Iris pigment epithelial cell (primary cell): Measurements from ENCODE around the gene CDC6.

Source experiments
- DNase-seq: peaks from one replicate; pipeline ENCODE4 v3.0.0-alpha.2; 2011; ENCODE audit warnings: low read depth

Gene CDC6, protein sequence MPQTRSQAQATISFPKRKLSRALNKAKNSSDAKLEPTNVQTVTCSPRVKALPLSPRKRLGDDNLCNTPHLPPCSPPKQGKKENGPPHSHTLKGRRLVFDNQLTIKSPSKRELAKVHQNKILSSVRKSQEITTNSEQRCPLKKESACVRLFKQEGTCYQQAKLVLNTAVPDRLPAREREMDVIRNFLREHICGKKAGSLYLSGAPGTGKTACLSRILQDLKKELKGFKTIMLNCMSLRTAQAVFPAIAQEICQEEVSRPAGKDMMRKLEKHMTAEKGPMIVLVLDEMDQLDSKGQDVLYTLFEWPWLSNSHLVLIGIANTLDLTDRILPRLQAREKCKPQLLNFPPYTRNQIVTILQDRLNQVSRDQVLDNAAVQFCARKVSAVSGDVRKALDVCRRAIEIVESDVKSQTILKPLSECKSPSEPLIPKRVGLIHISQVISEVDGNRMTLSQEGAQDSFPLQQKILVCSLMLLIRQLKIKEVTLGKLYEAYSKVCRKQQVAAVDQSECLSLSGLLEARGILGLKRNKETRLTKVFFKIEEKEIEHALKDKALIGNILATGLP

DNA sequence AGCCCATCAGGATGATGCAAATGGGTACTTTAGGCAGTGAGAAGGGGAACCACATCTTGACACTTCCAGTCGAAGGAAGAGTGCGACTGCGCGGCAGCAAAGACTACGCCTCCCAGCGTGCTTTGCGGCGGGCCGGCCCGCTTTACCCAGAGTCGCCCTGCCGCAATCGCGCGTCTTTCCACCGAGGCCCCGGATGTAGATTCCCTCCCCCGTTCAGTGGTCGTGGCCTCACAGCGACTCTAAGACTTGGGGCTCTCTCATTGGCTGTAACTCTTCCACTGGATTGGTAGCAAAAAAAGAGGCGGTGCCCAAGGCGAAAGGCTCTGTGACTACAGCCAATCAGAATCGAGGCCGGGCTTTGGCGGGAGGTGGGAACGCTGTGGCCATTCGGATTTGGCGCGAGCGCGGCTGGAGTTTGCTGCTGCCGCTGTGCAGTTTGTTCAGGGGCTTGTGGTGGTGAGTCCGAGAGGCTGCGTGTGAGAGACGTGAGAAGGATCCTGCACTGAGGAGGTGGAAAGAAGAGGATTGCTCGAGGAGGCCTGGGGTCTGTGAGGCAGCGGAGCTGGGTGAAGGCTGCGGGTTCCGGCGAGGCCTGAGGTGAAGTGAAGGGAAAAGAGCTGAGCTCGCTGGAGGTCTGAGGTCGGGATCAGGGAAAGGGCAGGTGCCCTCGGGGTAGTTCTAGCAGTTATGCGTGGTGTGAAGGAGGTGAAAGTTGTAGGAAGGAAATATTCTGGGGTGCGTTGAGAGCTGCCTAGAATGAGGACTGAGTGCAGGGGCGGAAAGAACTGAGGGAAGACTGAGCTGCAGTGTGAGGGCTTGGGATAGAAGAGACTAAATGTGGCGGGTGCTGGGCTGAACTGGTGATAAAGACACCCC lies at the start of gene CDC6:
Gene CDC6, plus strand, starts transcription at position 386 of the 876 bp plus-strand sequence. CDS start 1,542 bp downstream, outside the sequence.
- peak; percentile 99 for DNase-seq

DNA sequence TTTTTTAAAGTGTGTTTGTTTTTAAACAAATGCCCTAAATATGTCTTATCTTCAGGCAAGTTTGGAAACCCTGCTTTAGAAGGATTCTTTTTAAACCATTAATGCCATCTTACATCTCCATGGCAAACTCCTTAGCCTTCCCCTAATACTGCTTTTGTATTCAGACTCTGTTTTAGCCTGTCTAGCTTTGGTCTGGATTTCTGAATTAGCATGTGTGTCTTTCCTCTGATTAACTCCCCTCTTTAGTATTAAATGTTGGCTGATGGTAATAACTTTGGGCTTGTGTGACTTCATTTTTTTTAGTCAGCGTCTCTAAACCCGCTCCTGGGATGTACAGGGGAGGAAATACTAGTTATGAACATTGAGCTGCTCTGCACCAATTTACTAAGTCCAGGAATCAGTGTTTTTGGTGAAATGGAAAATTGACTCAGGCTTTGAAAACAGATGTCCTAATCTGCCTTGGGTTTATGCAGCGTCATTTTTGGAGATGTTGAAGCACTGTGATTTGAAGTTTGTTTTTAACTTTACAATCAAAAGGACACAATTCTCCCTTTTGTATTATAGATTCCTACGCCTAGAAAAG lies 46.3 kb upstream of the CDC6 start:
- DNase-seq, result no peak

DNA sequence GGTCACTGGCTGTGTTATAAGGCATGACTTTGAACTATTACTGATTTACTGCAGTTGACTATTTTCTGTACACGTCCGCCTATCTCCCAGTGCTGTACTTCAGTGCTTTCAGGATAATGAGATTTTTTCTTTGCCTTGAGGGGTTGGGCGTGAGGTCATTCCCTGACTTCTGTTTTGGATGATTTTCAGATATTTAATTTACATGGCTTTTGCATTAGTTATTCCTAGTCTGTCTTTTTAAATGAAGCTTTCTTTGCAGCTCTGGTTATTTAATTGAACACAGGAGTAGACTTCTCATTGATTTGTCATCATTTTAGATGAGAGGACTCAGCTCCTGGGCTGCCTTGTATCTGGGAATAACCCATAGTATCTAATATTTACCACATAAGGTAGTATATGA lies 44.9 kb upstream of the CDC6 start:
- DNase-seq, result no peak

- DNase-seq, result no peak
These were observed 43.9 kb upstream of the CDC6 start for GRCh38 chr17:40243761-40244160.

DNA sequence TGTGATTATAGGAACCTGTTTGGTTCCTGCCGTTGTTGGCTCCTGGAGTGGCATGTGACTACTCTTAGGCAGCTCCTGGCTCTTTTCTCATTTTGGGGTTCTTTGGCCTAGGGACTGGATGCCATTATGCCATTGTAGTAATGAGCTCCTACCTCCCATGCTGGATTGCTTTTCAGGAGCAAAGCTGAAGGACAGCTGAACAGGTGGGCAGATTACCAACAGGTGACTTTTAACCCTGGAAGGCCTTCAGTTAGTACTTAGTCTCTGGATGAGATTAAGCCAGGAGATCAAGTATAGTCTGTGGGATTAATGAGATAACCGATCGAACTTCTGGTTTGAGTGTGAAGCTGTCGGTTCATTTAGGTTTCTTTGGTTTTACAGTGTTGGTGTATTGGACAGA lies 43.4 kb upstream of the CDC6 start:
- no peak for DNase-seq

- DNase-seq, result no peak
These were observed 39.7 kb upstream of the CDC6 start for GRCh38 chr17:40247926-40248495.

DNA sequence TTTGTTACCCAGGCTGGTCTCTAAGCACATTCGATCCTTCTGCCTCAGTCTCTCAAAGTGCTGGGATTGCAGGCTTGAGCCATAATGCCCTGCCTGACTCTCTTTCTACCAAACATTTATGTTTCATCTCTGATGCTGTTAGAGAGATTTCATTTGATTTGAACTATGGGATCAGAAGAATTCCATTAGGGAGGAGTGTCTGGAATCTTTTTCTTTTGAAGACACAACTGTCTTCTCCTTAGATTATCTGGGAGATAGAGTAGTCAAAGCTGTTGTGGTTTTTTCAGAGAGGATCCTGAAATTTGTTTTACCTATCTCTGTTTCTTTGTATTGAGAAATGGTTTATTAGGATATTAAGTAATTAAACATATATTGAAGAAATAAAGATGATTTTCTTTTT lies 39.2 kb upstream of the CDC6 start:
- no peak for DNase-seq

DNA sequence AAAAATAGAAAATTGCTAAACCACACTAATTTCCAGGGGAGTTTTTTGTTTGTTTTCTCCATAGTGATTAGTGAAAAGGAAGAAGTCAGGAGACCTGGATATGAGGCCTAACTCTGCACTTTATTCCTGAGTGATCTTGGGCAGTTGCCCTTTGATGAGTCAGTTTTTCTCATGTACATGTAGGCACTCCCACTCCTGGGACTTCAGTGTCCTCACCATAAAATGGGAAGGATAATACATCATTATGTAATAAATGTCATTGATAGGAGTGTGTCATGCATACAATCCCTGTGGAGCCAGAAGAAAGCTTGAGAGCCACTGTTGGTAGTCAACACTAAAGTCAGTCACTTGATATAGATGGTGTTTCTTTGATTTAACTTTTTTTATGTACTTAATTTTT lies 36.1 kb upstream of the CDC6 start:
- DNase-seq, result peak; percentile 80

- no peak for DNase-seq
These were observed 34.1 kb upstream of the CDC6 start for GRCh38 chr17:40253565-40253964.

DNA sequence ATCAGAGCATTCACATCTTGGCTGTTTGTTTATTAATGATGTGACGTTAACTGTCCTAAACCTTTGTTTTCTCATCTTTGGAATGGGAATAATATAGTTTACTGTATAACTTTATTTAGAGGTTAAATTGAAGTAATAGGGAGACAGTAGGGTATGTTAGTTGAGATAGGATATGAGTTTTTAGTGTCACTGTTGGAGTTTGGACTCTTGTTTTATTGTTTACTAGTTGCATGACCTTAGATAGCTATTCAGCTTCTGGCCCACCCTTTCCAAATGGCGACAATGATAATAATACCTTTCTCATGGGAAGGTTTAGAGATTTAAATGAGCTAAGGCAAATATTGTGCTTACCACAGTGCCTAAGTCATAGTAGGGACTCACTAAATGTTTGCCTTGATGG lies 28.2 kb upstream of the CDC6 start:
- no peak for DNase-seq

GRCh38 chr17:40260528-40260927 lies 27.2 kb upstream of the CDC6 start:
- no peak for DNase-seq

DNA sequence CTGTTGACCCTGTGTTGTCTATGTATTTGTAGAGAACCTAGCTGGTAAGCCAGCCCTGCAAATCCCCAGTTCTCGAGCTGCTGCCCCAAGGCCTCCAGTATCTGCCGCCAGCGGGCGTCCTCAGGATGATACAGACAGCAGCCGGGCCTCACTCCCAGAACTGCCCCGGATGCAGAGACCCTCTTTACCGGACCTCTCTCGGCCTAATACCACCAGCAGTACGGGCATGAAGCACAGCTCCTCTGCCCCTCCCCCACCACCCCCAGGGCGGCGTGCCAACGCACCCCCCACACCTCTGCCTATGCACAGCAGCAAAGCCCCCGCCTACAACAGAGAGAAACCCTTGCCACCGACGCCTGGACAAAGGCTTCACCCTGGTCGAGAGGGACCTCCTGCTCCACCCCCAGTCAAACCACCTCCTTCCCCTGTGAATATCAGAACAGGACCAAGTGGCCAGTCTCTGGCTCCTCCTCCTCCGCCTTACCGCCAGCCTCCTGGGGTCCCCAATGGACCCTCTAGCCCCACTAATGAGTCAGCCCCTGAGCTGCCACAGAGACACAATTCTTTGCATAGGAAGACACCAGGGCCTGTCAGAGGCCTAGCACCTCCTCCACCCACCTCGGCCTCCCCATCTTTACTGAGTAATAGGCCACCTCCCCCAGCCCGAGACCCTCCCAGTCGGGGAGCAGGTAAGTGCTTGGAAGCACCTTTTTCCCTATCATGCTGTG lies 23.1 kb upstream of the CDC6 start:
- DNase-seq, result no peak

- no peak for DNase-seq
These were observed 22.3 kb upstream of the CDC6 start for GRCh38 chr17:40265337-40265736.

DNA sequence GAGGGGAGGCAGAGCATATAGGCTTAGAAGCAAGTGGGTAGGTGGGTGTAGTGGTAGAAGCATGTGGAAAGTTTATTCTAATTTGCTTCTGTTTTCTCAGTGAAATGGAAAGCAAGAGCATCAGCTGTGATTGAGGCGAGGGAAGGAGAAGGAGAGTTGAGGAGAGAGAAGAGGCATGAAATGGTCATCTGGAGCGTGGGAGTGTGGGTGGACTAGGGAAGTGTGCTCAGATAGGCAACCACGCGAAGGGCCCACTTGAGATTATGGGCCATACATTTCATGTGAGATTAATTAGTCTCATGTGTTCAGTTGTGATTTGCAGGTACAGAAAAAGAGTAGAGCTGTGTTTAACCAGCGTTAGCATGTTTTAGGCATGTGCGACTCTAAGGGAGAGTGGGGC lies 20.8 kb upstream of the CDC6 start:
- no peak for DNase-seq

DNA sequence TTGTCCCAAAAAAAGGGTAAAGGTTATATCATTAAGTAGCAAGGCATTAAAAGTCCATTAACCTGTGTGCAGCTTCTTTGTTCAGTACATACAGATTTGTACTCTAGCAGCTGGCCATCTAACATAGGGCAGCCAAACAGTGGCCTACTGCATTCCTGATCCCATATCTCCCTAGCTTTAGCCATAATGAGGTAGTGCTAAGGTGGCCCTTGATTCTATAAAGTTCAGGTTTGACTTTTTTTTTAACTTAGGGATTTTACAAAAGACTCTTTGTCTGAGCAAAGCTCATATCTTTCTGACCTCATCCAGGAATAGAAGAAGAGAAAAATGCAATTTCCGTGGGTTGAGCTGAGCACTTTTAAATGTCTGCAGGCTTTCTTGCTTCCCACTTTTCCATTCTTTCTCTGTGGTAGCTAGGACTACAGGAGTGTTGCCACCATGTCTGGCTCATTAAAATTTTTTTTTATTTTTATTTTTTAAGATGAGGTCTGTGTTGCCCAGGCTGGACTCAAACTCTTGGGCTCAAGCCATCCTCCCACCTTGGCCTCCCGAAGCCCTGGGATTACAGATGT lies 19.5 kb upstream of the CDC6 start:
- no peak for DNase-seq

DNA sequence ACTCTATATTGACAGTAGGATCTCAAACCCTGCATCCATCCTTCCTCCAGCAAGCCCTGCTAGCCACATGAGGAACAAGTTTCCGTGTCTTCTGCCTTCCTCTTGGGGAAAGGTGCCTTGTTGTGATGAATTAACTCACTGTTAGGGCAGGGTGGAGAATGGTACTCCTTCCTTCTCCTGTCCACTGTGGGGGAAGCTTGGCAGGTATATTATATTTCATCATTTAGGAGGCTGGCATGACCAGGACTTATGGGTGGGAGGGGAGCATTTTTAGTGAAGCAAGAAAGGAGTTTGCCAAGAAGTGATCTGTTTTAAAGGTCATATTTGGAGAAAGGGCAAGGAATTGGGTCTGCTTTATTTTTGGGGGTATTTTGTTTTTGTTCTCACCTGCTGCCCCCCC lies 9.3 kb upstream of the CDC6 start:
- DNase-seq, result no peak

DNA sequence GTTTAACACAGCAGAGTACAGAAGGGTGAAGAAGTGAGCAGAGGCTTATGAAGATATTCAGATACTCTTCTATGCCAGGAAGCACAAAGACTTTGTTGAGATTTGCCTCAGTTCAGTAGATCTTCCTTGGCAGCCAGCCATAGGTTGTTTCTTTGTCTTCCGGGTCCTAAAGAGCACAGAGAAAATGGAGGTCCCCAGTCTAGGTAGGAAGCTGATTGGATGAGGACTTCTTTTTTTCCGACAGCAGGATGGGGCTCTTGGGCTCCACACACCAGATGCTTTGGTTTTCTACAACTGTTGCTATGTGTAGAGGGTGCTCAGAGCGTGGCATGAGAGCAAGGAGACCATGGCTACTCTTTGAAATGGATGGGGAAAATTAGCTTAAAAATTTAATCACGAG lies 8.3 kb upstream of the CDC6 start:
- peak; percentile 48 for DNase-seq

DNA sequence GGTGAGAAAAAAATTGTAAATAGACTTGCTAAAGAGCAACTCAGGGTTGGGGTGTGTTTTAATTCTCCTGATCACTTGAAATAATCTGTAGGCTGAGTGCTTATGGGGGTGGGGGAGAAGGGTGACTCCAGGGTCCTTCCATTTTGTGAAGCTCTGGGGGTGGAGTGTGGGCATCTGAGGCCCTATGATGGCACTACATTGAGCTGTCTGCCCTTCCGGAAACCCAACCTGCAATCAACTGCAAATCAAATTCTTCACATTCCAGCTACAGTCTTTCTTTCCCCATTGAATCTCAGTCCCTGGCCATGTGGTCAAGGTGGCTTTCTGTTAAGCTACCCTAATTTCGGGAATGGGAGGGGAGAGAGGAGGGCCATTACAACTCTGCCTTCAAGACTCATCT lies 6.0 kb upstream of the CDC6 start:
- no peak for DNase-seq

DNA sequence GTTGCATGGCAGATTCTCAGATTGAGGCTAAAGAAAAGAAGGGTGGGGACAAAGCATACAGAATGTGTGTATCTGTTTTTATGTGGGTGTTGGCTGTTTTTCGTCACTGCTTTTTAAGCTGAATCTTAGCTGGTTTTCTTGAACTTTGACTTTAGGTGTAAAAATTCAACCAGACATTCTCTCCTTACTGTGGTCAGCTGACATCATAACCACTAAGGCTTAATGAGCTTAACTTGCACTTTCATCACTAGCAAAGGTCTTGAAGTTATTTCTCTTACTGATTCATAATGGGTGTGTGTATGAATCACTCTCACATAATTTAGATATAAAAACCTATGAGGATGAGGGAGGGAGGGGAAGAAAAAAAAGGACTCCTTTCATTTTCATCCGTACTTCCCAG lies 4.0 kb upstream of the CDC6 start:
- peak; percentile 98 for DNase-seq

- peak; percentile 91 for DNase-seq
These were observed 3.5 kb upstream of the CDC6 start for GRCh38 chr17:40284085-40284713.

- no peak for DNase-seq
These were observed 1.2 kb upstream of the CDC6 start for GRCh38 chr17:40286473-40286872.
